Right cardiac atrium (tissue), 5 donors: ENCODE results near the gene SYT5. TPM values are rescaled to one million over a fixed set of nuclear protein-coding genes. Genes with fewer than 3 reads are reported as not detected.
"Not testable (repeated sequence)": the region's sequence is repeated elsewhere in the genome, so short reads cannot be mapped to it uniquely, and the experiment has no call there.

ENCODE experiments used
- ATAC-seq, 2 donors: fragments of 200-7000 bp; cut with Tn5 transposase; one replicate each; pipeline versions ENCODE4 v1.8.0 to v1.9.1; 2020; ENCODE audit warnings: moderate library complexity in 2 of 2, mild to moderate bottlenecking in 1 of 2
- DNase-seq, 3 donors: peaks; one replicate each; pipeline ENCODE4 v3.0.0-alpha.2; 2020
- H3K27ac ChIP-seq: one replicate; pipeline ENCODE4 v1.5.1; 2013; ENCODE audit warnings: mild to moderate bottlenecking, low read length, control low read depth, moderate library complexity
- H3K27me3 ChIP-seq: one replicate; pipeline ENCODE4 v1.6.1; 2013; ENCODE audit not compliant: control insufficient read depth, insufficient read depth
- H3K4me1 ChIP-seq: one replicate; pipeline ENCODE4 v1.6.1; 2013; ENCODE audit warnings: low read length; ENCODE audit not compliant: control insufficient read depth, insufficient read depth
- H3K4me3 ChIP-seq: one replicate; pipeline ENCODE4 v1.5.1; 2013; ENCODE audit warnings: low read length, control low read depth
- H3K9me3 ChIP-seq: one replicate; pipeline ENCODE4 v1.6.1; 2013; ENCODE audit warnings: low read length; ENCODE audit not compliant: control insufficient read depth
- WGBS: extraction: QIAGEN DNeasy Blood & Tissue Kit; methylation state at CpG from one replicate; pipeline ENCODE4 v1.1.7; 2013; 5-methylcytosine and 5-hydroxymethylcytosine counted together
- intact Hi-C, 4 donors: fragments of 100-400 bp; cut with DNase I; formaldehyde crosslinking; loops; one replicate each; pipeline versions ENCODE4 v1.11.0 to v1.14.0; 2022 to 2023
- polyA plus RNA-seq: library from polyadenylated mRNA; stranded (reverse); fragments of 200-250 nt; gene quantifications from one replicate; pipeline ENCODE4 v1.2.3, GENCODE V29; 2013
- total RNA-seq, 4 donors: library from RNA; stranded (reverse); fragmentation: NEBNext Ultra II Directional; extraction: Animal tissue kit (Norgen Biotek cat#: 25700); gene quantifications; one replicate each; pipeline ENCODE4 v1.2.1, GENCODE V29; 2021
- donor health status: healthy with polysubstance abuse.
- donor health status: DM: no; HTN: yes; CAD: no.
- donor health status: DM: no; HTN: no; CAD: no.
- donor health status: DM: no; HTN: yes; CAD: no; lungs with severe emphysema.
- donor health status: DM: yes; HTN: yes; CAD: no.

Gene SYT5
- total and polyA plus RNA-seq, 5 donors = 0.09 to 1.3 TPM; not detected in 3

GRCh38 chr19:55176076-55176475, 4.0 kb downstream of the SYT5 start:
- DNase-seq (no peak), ATAC-seq (no peak)
- Histone ChIP-seq H3K27ac (no peak overlapping the region), H3K4me3 (no peak overlapping the region), H3K9me3 (no peaks in the 10 kb centered on the region), H3K4me1 (no peaks in the 10 kb centered on the region), H3K27me3 (no peaks in the 10 kb centered on the region)
- intact Hi-C loops = no loop called here
- WGBS = 38% methylated on average over 2 of the region's 2 CpGs

GRCh38 chr19:55175117-55175867, 4.8 kb downstream of the SYT5 start:
- Histone ChIP-seq H3K27ac (no peak overlapping the region), H3K4me3 (no peak overlapping the region), H3K4me1 (no peaks in the 10 kb centered on the region), H3K9me3 (no peaks in the 10 kb centered on the region), H3K27me3 (no peaks in the 10 kb centered on the region)
- intact Hi-C loops = no loop called here
- DNase-seq = no peak
- WGBS = 64% methylated on average over 43 of the region's 43 CpGs
- no peak for ATAC-seq

- ATAC-seq (no peak), DNase-seq (no peak)
- WGBS = 63% methylated on average over 21 of the region's 21 CpGs
- intact Hi-C loops = no loop called here
- Histone ChIP-seq H3K4me1 (no peaks in the 10 kb centered on the region), H3K4me3 (no peak overlapping the region), H3K9me3 (no peaks in the 10 kb centered on the region), H3K27ac (no peak overlapping the region), H3K27me3 (no peaks in the 10 kb centered on the region)
Observed at GRCh38 chr19:55174425-55175116, 5.5 kb downstream of the SYT5 start.

- ATAC-seq (peak; percentile 86 to 91), DNase-seq (peak; percentile 81 to 93 (median 85))
- 1% methylated on average over 37 of the region's 37 CpGs for WGBS
- intact Hi-C loops = no loop called here
- Histone ChIP-seq H3K27me3 (no peaks in the 10 kb centered on the region), H3K9me3 (no peaks in the 10 kb centered on the region), H3K27ac (no peak overlapping the region), H3K4me3 (peak overlapping the region; percentile 46), H3K4me1 (no peaks in the 10 kb centered on the region)
Observed at GRCh38 chr19:55173714-55174409, 6.2 kb downstream of the SYT5 start.

- Histone ChIP-seq H3K27ac (no peak overlapping the region), H3K27me3 (no peaks in the 10 kb centered on the region), H3K9me3 (no peaks in the 10 kb centered on the region), H3K4me1 (no peaks in the 10 kb centered on the region), H3K4me3 (peak overlapping the region; percentile 46)
- 2% methylated on average over 32 of the region's 32 CpGs for WGBS
- ATAC-seq (peak in 1 of 2 donors; percentile 37), DNase-seq (peak in 1 of 3 donors; percentile 49)
- intact Hi-C loops = no loop called here
Observed at GRCh38 chr19:55173186-55173713, 6.8 kb downstream of the SYT5 start.

- no peak overlapping the region for H3K4me3 ChIP-seq
- DNase-seq (no peak), ATAC-seq (no peak)
- H3K9me3 ChIP-seq = no peaks in the 10 kb centered on the region
- no peaks in the 10 kb centered on the region for H3K4me1 ChIP-seq
- intact Hi-C loops = no loop called here
- no peak overlapping the region for H3K27ac ChIP-seq
- H3K27me3 ChIP-seq = no peaks in the 10 kb centered on the region
- 10% methylated on average over 12 of the region's 12 CpGs for WGBS
Observed at GRCh38 chr19:55172741-55173140, 7.3 kb downstream of the SYT5 start.

- DNase-seq, H3K27me3 ChIP-seq, H3K4me3 ChIP-seq, H3K27ac ChIP-seq, H3K4me1 ChIP-seq, ATAC-seq, intact Hi-C loops, H3K9me3 ChIP-seq: not testable (repeated sequence)
- 43% methylated on average over 9 of the region's 9 CpGs for WGBS
Observed at GRCh38 chr19:55172318-55172717, 7.8 kb downstream of the SYT5 start.

GRCh38 chr19:55171440-55171839, 8.6 kb downstream of the SYT5 start:
- no peak overlapping the region for H3K4me3 ChIP-seq
- ATAC-seq (no peak), DNase-seq (no peak)
- intact Hi-C loops = no loop called here
- no peaks in the 10 kb centered on the region for H3K9me3 ChIP-seq
- no peaks in the 10 kb centered on the region for H3K4me1 ChIP-seq
- 76% methylated on average over 5 of the region's 5 CpGs for WGBS
- no peak overlapping the region for H3K27ac ChIP-seq
- H3K27me3 ChIP-seq = no peaks in the 10 kb centered on the region

GRCh38 chr19:55169136-55169535, 11.0 kb downstream of the SYT5 start:
- ATAC-seq (no peak), DNase-seq (no peak)
- 70% methylated on average over 4 of the region's 4 CpGs for WGBS
- H3K9me3 ChIP-seq = no peaks in the 10 kb centered on the region
- H3K4me3 ChIP-seq = no peak overlapping the region
- no peaks in the 10 kb centered on the region for H3K27me3 ChIP-seq
- no peak overlapping the region for H3K27ac ChIP-seq
- intact Hi-C loops = no loop called here
- no peaks in the 10 kb centered on the region for H3K4me1 ChIP-seq

- H3K4me1 ChIP-seq = no peaks in the 10 kb centered on the region
- H3K4me3 ChIP-seq = peak within 1 kb of the TSS; percentile 30
- 2% methylated on average over 33 of the region's 33 CpGs for WGBS
- H3K27me3 ChIP-seq = no peaks in the 10 kb centered on the region
- DNase-seq (peak; percentile 93 to 97 (median 95)), ATAC-seq (peak; percentile 99)
- no peak within 1 kb of the TSS for H3K27ac ChIP-seq
- intact Hi-C loops = no loop called here
- H3K9me3 ChIP-seq = no peaks in the 10 kb centered on the region
Observed at GRCh38 chr19:55166530-55167268, 13.4 kb downstream of the SYT5 start, which contains the start of gene DNAAF3. DNAAF3 (minus strand) TSS chr19:55166613; CDS start chr19:55166413, 200 bp downstream.
